B cell (primary cell): ENCODE results near the gene ATP10A. TPM values are rescaled to one million over a fixed set of nuclear protein-coding genes. Genes with fewer than 3 reads are reported as not detected.
"Not testable (repeated sequence)": the region's sequence is repeated elsewhere in the genome, so short reads cannot be mapped to it uniquely, and the experiment has no call there.

ENCODE experiments used
- ATAC-seq: fragments of 200-7000 bp; cut with Tn5 transposase; one replicate; pipeline ENCODE4 v1.10.0; 2021; ENCODE audit warnings: low read depth, mild to moderate bottlenecking, moderate number of reproducible peaks, moderate library complexity
- CTCF ChIA-PET: fragments of 350-600 bp; sonication (Branson Sonifier 250); formaldehyde crosslinking; loops from one replicate; lab custom pipeline; 2021; ENCODE audit warnings: antibody characterized with exemption, inconsistent platforms; lab: Charles Lee
- POLR2A ChIA-PET: fragments of 350-600 bp; sonication (Branson Sonifier 250); formaldehyde crosslinking; loops from one replicate; lab custom pipeline; 2021; ENCODE audit warnings: antibody characterized with exemption; lab: Charles Lee
- DNase-seq: peaks from one replicate; pipeline ENCODE4 v3.0.0; 2013
- H2AFZ ChIP-seq: 2 replicates; pipeline ENCODE4 v1.6.1; 2012; ENCODE audit warnings: mild to moderate bottlenecking, low read depth, low read length; ENCODE audit not compliant: insufficient read depth, poor library complexity, severe bottlenecking
- H3K27ac ChIP-seq, 2 donors: 1 replicate in 1 of 2; 2 replicates in 1 of 2; pipeline ENCODE4 v1.5.1; 2012 to 2013; ENCODE audit warnings: low read length in 2 of 2, mild to moderate bottlenecking in 2 of 2, moderate library complexity in 1 of 2
- H3K27me3 ChIP-seq, 4 experiments: fragments of 200-600 bp in 1 of 4; sonication (generic) in 1 of 4; replicated peaks in 1 of 4; 1 replicate in 2 of 4; 2 replicates in 2 of 4; pipeline versions ENCODE4 v1.6.1 to v1.7.0; 2013 to 2016; ENCODE audit warnings: low read length in 3 of 4, mild to moderate bottlenecking in 2 of 4, mixed read lengths in 1 of 4, moderate library complexity in 1 of 4; ENCODE audit not compliant: insufficient read depth in 4 of 4, control insufficient read depth in 3 of 4; ENCODE audit errors: control extremely low read depth in 1 of 4
- H3K36me3 ChIP-seq, 2 experiments: replicated peaks in 1 of 2; 1 replicate in 1 of 2; 2 replicates in 1 of 2; pipeline versions ENCODE4 v1.6.1 to v1.7.1; 2013; ENCODE audit warnings: low read length in 1 of 2; ENCODE audit not compliant: insufficient read depth in 2 of 2, control insufficient read depth in 1 of 2; ENCODE audit errors: control extremely low read depth in 1 of 2, extremely low read depth in 1 of 2
- H3K4me1 ChIP-seq, 2 donors: fragments of 200-600 bp in 1 of 2; sonication (generic) in 1 of 2; 1 replicate in 1 of 2; 2 replicates in 1 of 2; pipeline versions ENCODE4 v1.5.1 to v1.6.1; 2013 to 2017; ENCODE audit warnings: low read length in 2 of 2; ENCODE audit not compliant: control insufficient read depth in 2 of 2, insufficient read depth in 2 of 2
- H3K4me2 ChIP-seq: replicated peaks from 2 replicates; pipeline ENCODE3; 2012; ENCODE audit warnings: mild to moderate bottlenecking, low read depth, low read length; ENCODE audit not compliant: poor library complexity, severe bottlenecking
- H3K4me3 ChIP-seq, 5 experiments: fragments of 200-600 bp in 1 of 5; sonication (generic) in 1 of 5; 1 replicate in 3 of 5; 2 replicates in 2 of 5; pipeline versions ENCODE4 v1.5.1 to v1.7.0; 2011 to 2016; ENCODE audit warnings: low read length in 4 of 5, mild to moderate bottlenecking in 4 of 5, low read depth in 2 of 5, control low read depth in 1 of 5, moderate library complexity in 1 of 5; ENCODE audit not compliant: insufficient read depth in 1 of 5; ENCODE audit errors: control extremely low read depth in 1 of 5, extremely low read depth in 1 of 5
- H3K79me2 ChIP-seq: fragments of 200-600 bp; sonication (generic); one replicate; pipeline ENCODE4 v1.6.0; 2016; ENCODE audit warnings: low read length; ENCODE audit not compliant: control insufficient read depth, insufficient read depth
- H3K9ac ChIP-seq: fragments of 200-600 bp; sonication (generic); 2 replicates; pipeline ENCODE4 v1.6.1; 2017; ENCODE audit warnings: mild to moderate bottlenecking, low read length, moderate library complexity
- H3K9me3 ChIP-seq, 3 donors: one replicate each; pipeline versions ENCODE4 v1.6.1 to v1.7.1; 2013; ENCODE audit warnings: low read length in 2 of 3; ENCODE audit not compliant: control insufficient read depth in 2 of 3, insufficient read depth in 1 of 3; ENCODE audit errors: control extremely low read depth in 1 of 3
- H4K20me1 ChIP-seq: 2 replicates; pipeline ENCODE4 v1.6.0; 2012; ENCODE audit warnings: mild to moderate bottlenecking, low read length; ENCODE audit not compliant: insufficient read depth, control insufficient read depth, poor library complexity, severe bottlenecking
- H3K27ac Mint-ChIP-seq: one replicate; pipeline ENCODE4 v1.8.0; 2021; ENCODE audit warnings: mixed read lengths
- H3K27me3 Mint-ChIP-seq: one replicate; pipeline ENCODE4 v1.8.0; 2021; ENCODE audit warnings: mixed read lengths
- H3K4me1 Mint-ChIP-seq: one replicate; pipeline ENCODE4 v1.8.0; 2021; ENCODE audit warnings: mixed read lengths
- H3K4me3 Mint-ChIP-seq: one replicate; pipeline ENCODE4 v1.8.0; 2021; ENCODE audit warnings: mixed read lengths
- H3K9me3 Mint-ChIP-seq: one replicate; pipeline ENCODE4 v1.8.0; 2022; ENCODE audit warnings: mixed read lengths; ENCODE audit not compliant: insufficient read depth
- EZH2 ChIP-seq: IDR thresholded peaks from 2 replicates; pipeline ENCODE4 v1.6.1; 2012; ENCODE audit warnings: borderline replicate concordance, low read depth, mild to moderate bottlenecking, moderate library complexity, low read length; ENCODE audit not compliant: insufficient read depth, poor library complexity, severe bottlenecking
- WGBS: methylation state at CpG from one replicate; pipeline ENCODE4 v1.1.5; 2013; ENCODE audit warnings: missing lambda C conversion rate; ENCODE audit not compliant: insufficient coverage; 5-methylcytosine and 5-hydroxymethylcytosine counted together
- intact Hi-C: fragments of 100-400 bp; cut with micrococcal nuclease; formaldehyde crosslinking; loops from one replicate; pipeline ENCODE4 v1.10.0; 2022
- polyA plus RNA-seq: library from polyadenylated mRNA; depleted of rRNA; stranded (reverse); fragments of >200 nt; gene quantifications from 2 replicates; pipeline ENCODE4 v1.2.3, GENCODE V29; 2012
- total RNA-seq, 2 donors: library from RNA; stranded (reverse); fragments of 120-200 nt in 1 of 2; gene quantifications; 1 replicate in 1 of 2; 2 replicates in 1 of 2; pipeline versions ENCODE4 v1.2.3 to v1.2.4, GENCODE V29; 2013 to 2022
- TF ChIP-seq, protein P1 (sequence below): fragments of 200-600 bp; IDR thresholded peaks from one replicate; pipeline ENCODE4 v1.8.0; 2022; ENCODE audit warnings: antibody characterized with exemption, mild to moderate bottlenecking

The ATP10A gene
- total and polyA plus RNA-seq, 2 donors (not counting 1 experiment from before 2014, with no cell fraction given): 0.21 to 0.22 TPM

DNA sequence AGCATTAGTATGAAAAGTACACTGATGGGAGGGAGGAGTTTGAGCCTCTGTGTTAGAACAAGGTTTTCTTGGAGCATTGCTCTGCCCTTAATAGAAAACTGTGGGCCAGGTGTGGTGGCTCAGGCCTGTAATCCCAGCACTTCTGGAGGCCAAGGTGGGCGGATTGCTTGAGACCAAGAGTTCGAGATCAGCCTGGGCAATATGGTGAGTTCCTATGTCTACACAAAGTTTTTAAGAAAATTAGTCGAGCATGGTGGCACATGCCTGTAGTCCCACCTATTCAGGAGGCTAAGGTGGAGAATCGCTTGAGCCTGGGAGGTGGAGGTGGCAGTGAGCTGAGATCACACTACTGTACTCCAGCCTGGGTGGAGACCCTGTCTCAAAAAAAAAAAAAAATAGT lies 103.7 kb downstream of the ATP10A start:
- Mint-ChIP-seq H3K9me3 (peaks cover 2% of the 10 kb centered on the region), H3K27ac (no peak overlapping the region), H3K4me3 (no peak overlapping the region), H3K4me1 (peaks cover 5% of the 10 kb centered on the region), H3K27me3 (no peaks in the 10 kb centered on the region)
- H3K9me3 ChIP-seq: peaks cover 0 to 14% (median 0%) of the 10 kb centered on the region in 3 donors
- no peak overlapping the region for H3K27ac ChIP-seq
- DNase-seq (no peak), ATAC-seq (no peak)
- TF ChIP-seq EZH2: no peak
- TF ChIP-seq, protein P1, sequence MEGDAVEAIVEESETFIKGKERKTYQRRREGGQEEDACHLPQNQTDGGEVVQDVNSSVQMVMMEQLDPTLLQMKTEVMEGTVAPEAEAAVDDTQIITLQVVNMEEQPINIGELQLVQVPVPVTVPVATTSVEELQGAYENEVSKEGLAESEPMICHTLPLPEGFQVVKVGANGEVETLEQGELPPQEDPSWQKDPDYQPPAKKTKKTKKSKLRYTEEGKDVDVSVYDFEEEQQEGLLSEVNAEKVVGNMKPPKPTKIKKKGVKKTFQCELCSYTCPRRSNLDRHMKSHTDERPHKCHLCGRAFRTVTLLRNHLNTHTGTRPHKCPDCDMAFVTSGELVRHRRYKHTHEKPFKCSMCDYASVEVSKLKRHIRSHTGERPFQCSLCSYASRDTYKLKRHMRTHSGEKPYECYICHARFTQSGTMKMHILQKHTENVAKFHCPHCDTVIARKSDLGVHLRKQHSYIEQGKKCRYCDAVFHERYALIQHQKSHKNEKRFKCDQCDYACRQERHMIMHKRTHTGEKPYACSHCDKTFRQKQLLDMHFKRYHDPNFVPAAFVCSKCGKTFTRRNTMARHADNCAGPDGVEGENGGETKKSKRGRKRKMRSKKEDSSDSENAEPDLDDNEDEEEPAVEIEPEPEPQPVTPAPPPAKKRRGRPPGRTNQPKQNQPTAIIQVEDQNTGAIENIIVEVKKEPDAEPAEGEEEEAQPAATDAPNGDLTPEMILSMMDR: no peak
- H3K4me2 ChIP-seq: no peak overlapping the region
- no peak overlapping the region for H3K9ac ChIP-seq
- ChIA-PET POLR2A (no interaction called here), CTCF (no interaction called here)
- no peak overlapping the region for H2AFZ ChIP-seq
- no peaks in the 10 kb centered on the region for H3K4me1 ChIP-seq
- no peaks in the 10 kb centered on the region for H3K79me2 ChIP-seq
- WGBS: 88% methylated on average over 4 of the region's 4 CpGs
- no peaks in the 10 kb centered on the region for H4K20me1 ChIP-seq
- intact Hi-C loops: no loop called here
- no peaks in the 10 kb centered on the region for H3K36me3 ChIP-seq
- no peak overlapping the region for H3K4me3 ChIP-seq
- H3K27me3 ChIP-seq: no peaks in the 10 kb centered on the region

DNA sequence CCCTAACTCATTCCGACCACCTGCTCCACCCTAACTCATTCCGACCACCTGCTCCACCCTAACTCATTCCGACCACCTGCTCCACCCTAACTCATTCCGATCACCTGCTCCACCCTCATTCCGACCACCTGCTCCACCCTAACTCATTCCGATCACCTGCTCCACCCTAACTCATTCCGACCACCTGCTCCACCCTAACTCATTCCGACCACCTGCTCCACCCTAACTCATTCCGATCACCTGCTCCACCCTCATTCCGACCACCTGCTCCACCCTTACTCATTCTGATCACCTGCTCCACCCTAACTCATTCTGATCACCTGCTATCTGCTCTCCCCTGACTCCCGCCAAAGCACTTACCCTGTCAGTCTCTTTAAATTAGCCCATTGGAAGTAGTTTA lies 104.5 kb downstream of the ATP10A start:
- H3K4me1 Mint-ChIP-seq, H3K9me3 Mint-ChIP-seq, H3K4me2 ChIP-seq, intact Hi-C loops, H3K27ac Mint-ChIP-seq, H3K9ac ChIP-seq, H3K4me1 ChIP-seq, CTCF ChIA-PET, H3K4me3 ChIP-seq, H3K27me3 ChIP-seq, H3K79me2 ChIP-seq, H3K4me3 Mint-ChIP-seq, H4K20me1 ChIP-seq, H3K9me3 ChIP-seq, H3K27ac ChIP-seq, ATAC-seq, H3K36me3 ChIP-seq, H2AFZ ChIP-seq, POLR2A ChIA-PET, DNase-seq, H3K27me3 Mint-ChIP-seq: not testable (repeated sequence)
- 96% methylated on average over 5 of the region's 11 CpGs for WGBS
